DLD1 (cell line): Measurements from ENCODE around the gene MAX.

ENCODE experiments used
- in situ Hi-C: cut with HindIII; loops from 2 replicates; pipeline ENCODE4 v1.10.0; 2017; ENCODE audit warnings: low sequenced_read_pairs

The MAX gene

GRCh38 chr14:65102441-65103149 is at the start of gene MAX:
MAX (minus strand) TSS chr14:65102517; CDS start chr14:65102339, 178 bp downstream.
- in situ Hi-C loops, result no loop called here

DNA sequence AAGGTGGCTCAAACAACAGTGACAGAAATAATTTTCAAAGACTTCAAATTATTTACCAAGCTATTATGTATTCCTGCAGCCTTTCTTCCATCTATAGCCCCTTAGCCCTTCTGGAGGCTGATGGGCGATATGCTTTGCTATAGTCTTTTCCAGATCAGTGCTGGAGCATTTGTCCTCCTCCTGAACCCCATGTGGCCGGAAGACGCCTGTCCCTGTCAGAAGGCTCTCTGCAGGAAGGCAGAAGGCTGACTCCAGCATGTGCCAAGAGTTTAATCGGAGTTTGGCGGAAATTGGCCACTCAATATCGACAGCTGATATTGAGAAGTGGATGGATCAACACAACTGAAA is 49.3 kb upstream of the MAX start:
- in situ Hi-C loops, result no loop called here

DNA sequence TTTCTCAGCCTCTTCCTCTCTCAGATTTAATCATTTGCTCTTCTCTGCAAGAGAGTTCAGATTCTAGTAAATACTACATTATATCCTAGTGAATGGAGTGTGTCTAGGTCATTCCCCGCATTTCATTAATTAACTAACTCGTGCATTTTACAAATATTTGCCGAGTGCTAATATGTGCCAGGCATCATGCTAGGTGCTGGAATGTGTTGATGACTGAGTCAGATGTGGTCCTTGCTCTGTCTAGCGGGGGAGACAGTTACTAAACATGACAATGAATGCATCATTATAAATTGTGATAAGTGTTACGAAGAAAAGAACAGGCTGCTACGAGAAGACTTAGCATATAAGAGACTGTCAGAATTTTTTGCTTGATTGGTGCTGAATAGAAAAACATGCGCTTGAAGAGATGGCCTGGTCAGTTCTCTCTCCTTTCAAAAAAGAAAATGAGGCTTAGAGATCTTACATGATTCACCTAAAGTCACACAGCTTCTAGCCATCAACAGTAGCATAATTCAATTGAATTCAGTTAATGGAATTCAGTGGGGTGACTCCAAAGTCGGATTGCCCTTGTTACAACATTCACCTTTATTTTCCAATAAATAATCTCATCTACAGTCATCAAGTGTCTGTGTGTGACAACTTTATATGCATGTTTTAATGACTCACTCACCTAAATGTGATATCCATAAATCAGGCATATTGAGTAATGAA is 48.7 kb upstream of the MAX start:
- in situ Hi-C loops, result no loop called here

DNA sequence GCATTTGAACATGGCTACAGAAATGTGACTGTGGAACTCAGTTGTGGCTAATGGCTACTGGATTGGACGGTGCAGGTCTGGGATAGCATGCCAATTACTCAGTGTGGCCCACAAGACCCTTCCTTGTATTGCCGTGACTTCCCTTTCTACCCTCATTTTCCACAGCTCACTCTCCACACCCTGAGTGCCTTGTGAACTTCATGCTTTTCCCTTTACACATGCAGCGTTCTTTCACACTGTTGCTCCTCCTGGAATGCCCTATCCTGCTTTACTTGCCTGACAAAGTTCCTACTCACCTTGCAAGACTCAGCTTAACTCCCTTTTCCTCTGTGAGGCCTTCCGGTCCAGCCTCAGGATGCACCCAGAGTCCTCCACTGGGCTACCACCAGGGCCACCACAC is 46.8 kb upstream of the MAX start:
- in situ Hi-C loops, result no loop called here

GRCh38 chr14:65144170-65144569 is 41.9 kb upstream of the MAX start:
- in situ Hi-C loops, result no loop called here

GRCh38 chr14:65142914-65143625 is 40.8 kb upstream of the MAX start:
- in situ Hi-C loops, result no loop called here

DNA sequence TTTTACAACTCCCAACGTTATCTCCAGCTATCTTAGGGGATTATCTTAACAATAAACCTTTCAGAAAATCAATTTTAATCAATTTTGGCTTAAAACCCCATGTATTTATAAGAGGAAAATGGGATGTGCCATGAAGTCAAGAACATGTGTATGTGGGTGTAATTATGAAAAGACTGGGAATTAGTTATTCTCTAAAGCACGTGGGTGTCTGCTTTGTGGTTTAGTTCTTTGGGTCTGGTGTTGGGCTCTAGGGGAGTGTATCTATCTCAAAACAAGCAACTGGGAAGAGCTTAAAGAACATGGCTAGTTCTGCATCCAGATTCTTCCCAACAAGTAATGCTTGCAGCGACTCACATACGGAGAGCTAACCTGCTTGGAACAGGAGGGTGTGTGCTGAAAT is 40.1 kb upstream of the MAX start:
- in situ Hi-C loops, result no loop called here

GRCh38 chr14:65141523-65141922 is 39.2 kb upstream of the MAX start:
- in situ Hi-C loops, result no loop called here

DNA sequence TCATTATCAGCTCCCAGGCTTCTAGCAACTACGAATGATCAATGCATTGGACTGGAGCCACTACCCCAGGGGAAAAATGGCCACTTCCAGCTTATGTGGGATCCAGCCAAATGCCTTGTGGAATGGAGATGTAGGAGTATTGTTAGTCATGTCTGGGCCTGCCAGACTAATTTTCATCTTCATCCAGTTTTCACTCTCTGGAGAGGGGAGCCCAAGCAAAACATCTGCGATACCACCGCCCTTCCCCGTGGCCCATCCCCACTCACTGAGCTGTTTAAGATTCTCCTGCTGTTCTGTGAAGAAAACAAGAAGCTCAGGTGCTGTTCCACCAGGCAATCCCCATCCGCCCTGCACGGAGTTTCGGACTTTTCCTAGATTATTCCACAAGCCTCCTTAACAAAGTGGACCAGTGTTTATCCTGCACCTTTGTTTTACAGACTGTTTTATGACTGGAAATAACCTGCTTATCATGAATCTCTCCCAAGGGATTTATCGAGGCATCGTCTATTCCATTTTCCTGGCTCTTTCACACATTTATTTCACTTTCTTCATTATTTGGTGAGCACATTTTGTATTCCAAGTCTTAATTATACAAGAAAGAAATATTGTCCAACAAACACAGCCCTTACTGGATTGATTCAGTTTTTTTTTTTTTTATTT is 35.5 kb upstream of the MAX start:
- in situ Hi-C loops, result no loop called here

DNA sequence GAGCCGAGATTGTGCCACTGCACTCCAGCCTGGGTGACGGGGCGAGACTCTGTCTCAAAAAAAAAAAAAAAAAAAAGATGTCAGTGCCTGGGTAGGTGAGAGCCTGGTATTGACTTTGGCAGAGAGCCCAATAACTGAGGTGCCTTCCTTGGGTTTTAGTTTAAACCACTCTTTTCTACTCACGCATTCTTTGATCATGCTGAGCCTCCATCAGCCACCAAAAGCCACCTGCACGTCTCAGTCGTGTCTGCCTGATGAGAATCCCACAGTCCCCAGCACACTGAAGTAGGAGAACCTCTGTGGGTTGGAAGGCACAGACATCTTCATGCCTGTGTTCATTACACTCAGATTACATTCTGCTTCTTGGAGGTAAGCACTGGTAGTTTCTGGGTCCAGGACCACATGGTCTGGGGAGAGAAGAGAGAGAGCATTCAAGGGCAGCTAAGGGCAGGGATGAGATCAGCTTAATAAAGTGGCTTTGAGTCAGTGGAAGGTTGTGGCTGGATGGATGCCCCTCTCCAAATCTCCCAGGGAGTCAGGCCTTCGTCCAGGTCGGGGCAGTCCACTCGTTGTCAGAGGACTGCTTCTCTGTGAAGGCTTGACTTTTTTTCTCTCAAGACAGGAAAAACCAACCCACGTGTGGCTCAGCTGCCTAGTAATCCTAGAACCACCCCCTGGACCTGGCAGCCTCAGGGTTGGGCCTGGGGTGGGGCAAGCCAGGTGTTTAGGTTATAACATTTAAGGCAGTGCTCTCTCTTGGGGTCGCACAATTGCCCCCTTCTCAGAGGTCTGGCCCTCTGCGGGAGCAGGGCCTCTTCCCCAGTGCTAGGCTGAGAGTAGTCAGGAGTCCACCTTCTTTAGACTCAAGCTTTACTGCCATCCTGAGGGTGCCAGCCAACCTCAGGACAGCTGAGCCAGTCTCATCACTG is 32.6 kb upstream of the MAX start:
- in situ Hi-C loops, result no loop called here

GRCh38 chr14:65132855-65133254 is 30.5 kb upstream of the MAX start:
- in situ Hi-C loops, result no loop called here

GRCh38 chr14:65131301-65131701 is 29.0 kb upstream of the MAX start:
- in situ Hi-C loops, result no loop called here

DNA sequence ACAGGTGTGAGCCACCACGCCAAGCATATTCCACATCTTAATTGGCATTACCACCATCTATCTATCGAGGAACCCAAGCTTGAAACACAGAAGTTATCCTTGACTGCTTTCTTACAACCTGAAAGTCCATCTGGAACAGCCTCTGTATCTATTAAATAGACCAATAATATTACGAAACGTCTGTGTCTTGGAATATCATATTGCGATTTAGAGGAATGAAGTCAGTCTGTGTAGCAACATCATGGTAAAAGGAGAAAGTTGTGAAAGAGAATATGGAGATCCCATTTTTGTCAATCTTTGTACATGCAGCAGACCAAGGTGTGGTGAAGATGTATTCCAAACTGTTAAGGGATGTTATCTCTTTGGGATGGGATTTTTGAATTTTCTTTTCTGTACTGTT is 25.8 kb upstream of the MAX start:
- in situ Hi-C loops, result no loop called here

DNA sequence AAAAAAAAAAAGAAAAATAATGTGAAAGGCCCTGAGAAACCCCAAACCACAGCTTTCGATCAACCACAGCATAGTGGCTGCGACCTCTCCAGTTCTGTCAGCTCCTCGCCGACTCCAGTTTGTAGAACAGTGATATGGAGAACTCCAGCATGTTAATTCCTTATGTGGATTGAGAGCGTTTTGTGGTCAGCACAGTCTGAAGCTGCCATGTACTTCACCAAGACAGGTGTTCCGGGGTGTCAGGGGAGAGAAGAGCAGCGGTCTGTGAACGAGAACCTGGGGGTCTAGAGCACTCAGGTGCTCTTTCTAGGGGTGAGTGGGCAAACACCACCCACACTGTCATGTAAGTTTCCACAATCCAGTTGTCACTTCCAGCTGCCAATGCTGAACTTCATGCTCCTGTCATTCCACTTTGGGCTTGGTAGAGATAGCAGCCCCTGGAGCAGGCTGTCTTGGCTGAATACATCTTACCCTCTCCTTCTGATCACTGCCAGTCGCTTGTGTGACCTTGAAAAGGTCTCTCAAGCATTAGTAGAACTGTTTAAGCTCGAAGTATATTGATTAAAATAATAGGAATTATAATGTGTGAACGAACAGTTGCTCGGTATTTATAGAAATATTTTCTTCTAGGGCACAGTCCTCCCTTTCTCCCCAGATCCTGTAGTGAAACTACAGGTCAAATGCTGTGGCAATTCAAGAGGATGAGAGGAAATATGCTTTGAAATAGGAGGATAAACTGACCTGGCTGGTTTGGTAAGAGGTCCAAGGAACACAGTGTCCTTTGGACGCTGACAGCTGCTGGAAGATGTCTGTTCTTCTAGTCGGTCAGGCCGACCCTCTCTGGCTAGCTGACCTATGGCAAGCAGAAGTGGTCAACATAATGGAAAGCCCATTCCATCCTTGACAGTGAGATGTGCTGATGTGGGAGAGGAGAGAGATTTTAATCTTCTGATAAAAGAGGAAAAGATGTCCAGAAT is 15.7 kb upstream of the MAX start:
- in situ Hi-C loops, result no loop called here

DNA sequence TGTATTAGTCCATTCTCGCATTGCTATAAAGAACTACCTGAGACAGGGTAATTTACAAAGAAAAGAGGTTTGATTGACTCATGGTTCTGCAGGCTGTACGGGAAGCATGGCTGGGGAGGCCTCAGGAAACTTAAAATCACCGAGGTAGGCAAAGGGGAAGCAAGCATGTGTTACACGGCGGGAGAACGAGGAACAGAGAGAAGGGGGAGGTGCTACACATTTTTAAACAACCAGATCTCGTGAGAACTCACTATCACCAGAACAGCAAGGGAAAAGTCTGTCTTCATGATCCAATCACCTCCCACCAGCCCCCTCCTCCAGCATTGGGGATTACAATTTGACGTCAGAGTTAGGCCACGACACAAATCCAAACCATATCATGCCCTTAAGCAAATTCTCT is 13.3 kb upstream of the MAX start:
- in situ Hi-C loops, result no loop called here

DNA sequence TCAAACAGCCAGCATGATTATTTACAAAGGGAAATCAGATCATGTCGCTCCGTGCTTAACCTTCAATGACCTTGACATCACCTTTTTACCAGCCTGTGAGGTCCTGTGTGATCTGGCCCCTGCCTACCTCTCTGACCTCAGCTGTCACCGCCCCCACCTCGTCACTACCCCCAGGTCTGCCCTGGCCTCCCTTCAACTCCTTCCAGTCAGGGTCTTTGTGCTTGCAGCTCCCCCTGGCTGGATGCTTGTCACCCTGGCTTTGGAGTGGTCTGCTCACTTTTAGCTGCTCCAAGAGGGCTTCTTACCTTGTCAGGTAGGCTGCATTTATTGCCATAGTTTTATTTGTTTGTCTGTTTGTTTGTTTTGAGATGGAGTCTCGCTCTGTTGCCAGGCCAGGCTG is 8.2 kb upstream of the MAX start:
- in situ Hi-C loops, result no loop called here

DNA sequence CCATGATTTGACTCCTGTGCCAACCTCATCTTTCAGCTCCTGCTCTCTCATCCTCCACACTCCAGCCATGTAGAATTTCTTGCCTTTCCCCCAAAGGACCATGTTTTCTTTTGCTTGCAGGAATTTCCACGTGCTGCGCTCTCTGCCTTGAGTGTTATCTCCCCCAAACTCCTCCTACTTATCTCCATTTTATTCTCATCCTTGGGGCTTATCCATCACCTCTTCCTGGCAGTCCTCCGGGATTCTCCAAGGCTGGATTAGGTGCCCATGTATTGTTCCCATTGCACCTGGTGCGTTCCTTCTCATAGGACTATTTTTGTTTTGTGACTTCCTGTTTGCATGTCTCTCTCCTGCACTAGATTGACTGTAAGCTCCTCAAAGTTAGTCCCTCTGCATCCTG is 7.0 kb upstream of the MAX start:
- in situ Hi-C loops, result no loop called here

DNA sequence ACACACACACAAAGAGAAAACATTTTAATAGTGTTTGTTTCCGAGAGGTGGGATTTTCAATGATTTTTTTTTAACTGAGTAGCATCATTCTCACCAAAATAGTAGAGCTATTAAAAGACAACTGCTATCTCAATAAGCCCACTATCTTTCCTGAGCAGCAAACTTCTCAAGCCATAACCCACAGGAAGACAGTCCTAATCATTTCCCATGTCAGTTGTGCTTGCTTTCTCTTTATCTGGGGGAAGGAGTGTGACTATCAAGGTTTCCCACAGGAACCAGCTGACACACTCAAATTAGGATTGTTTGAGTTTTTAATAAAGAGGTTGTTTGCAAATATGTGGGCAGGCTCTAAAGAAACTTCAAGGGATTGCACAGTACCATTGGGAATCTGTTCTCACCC is 4.9 kb upstream of the MAX start:
- in situ Hi-C loops, result no loop called here

GRCh38 chr14:65106736-65107135 is 4.4 kb upstream of the MAX start:
- in situ Hi-C loops, result no loop called here
